ENCODE measurements around the gene CARS2.
A peak's percentile ranks its signal among the peaks of the same experiment; 100 is the strongest.

The CARS2 gene

DNA sequence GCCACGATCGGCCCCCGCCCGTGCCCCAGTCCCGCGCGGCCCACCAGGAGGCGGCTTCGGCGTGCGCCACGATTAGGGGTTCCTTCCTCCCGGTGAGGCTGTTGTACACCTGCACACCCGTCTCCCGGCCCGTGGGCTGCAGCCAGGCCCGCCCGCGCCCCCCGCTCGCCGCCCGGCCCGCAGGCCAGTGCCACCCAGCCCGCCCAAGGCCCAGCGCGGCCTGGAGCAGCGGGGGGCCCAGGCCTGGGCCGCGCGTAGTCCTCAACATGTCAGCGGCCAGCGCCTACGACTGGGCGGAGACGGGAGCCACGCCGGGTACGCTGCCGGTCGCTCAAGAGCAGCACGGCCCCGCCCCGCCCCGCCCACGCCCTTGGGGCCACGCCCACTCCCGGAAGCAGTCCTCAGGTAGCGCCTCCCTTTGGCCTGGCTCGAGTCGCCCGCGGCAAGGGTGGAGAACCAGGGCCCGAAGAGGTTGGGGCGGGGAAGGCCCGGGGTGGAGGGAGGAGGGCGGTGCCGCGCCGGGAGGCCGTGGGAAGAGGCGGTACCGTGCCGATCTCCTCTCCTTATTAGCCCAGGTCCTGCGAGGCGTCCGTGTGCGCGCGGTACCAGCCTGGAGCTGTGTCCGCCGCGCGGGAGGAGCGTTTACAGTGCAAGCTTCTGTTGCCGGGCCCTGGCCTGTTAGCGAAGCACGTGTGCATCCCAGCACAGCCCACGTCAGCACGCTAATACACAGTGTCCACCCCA lies at the start of gene CARS2:
TSS of gene CARS2 (minus strand) at position 291 of the 744 bp plus-strand sequence. CDS start at position 268, 23 bp downstream.
- TF ChIP-seq, protein P1, sequence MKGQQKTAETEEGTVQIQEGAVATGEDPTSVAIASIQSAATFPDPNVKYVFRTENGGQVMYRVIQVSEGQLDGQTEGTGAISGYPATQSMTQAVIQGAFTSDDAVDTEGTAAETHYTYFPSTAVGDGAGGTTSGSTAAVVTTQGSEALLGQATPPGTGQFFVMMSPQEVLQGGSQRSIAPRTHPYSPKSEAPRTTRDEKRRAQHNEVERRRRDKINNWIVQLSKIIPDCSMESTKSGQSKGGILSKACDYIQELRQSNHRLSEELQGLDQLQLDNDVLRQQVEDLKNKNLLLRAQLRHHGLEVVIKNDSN (IDR thresholded peaks at IDR 0.05), result no peak
- no peak for TF ChIP-seq TEAD4 (IDR thresholded peaks at IDR 0.05)
- peak; percentile 90 for TF ChIP-seq EGR1 (IDR thresholded peaks at IDR 0.05)
- TF ChIP-seq EP300 (IDR thresholded peaks at IDR 0.05; ENCODE audit: borderline replicate concordance), result peak; percentile 10; the same call in 1 of the 2 replicates
- no peak for TF ChIP-seq REST (IDR thresholded peaks at IDR 0.05; ENCODE audit: low read depth)
- peak; percentile 68; the same call in 1 of the 2 replicates for TF ChIP-seq TAF1 (IDR thresholded peaks at IDR 0.05; ENCODE audit: low read depth)
- TF ChIP-seq RAD21 (IDR thresholded peaks at IDR 0.05; ENCODE audit: low read depth), result no peak
- TF ChIP-seq CEBPB (IDR thresholded peaks at IDR 0.05), result no peak
- no peak for TF ChIP-seq FOXM1 (IDR thresholded peaks at IDR 0.05; ENCODE audit: borderline replicate concordance, low read depth)
- peak; percentile 25; the same call in 1 of the 2 replicates for TF ChIP-seq TCF12 (IDR thresholded peaks at IDR 0.05; ENCODE audit: low read depth)
- no peak for TF ChIP-seq CREB1 (IDR thresholded peaks at IDR 0.05; ENCODE audit: low read depth)
- TF ChIP-seq, protein P2, sequence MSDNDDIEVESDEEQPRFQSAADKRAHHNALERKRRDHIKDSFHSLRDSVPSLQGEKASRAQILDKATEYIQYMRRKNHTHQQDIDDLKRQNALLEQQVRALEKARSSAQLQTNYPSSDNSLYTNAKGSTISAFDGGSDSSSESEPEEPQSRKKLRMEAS (IDR thresholded peaks at IDR 0.05), result peak; percentile 71
- TF ChIP-seq YY1 (IDR thresholded peaks at IDR 0.05; ENCODE audit: low read depth), result peak; percentile 57
- TF ChIP-seq NFIC (IDR thresholded peaks at IDR 0.05), result no peak
- TF ChIP-seq ZBTB7A (IDR thresholded peaks at IDR 0.05; ENCODE audit: low read depth), result no peak

DNA sequence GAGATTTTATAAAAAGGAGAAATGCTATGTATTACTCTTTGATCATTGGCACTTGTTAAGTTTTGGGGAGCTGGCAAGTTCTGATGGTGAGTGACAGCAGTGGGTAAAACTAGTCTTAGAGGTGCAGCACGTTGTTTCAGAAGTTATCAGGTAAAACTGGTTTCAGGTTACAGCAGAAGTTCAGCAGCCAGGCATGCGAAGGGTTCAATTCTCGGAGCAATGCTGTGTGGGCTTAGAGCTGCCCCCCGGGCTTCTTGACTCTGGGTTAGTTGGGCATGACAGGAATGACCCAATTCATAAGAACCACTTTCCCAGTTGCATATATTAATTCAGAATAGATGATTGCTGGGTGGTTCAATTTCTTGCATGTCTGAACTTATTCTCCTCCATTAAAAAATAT lies 42.4 kb upstream of the CARS2 start:
- TF ChIP-seq, protein P1 (IDR thresholded peaks at IDR 0.05), result no peak
- no peak for TF ChIP-seq CREB1 (IDR thresholded peaks at IDR 0.05; ENCODE audit: low read depth)
- no peak for TF ChIP-seq YY1 (IDR thresholded peaks at IDR 0.05; ENCODE audit: low read depth)
- TF ChIP-seq TAF1 (IDR thresholded peaks at IDR 0.05; ENCODE audit: low read depth), result no peak
- no peak for TF ChIP-seq CEBPB (IDR thresholded peaks at IDR 0.05)
- no peak for TF ChIP-seq REST (IDR thresholded peaks at IDR 0.05; ENCODE audit: low read depth)
- no peak for TF ChIP-seq ZBTB7A (IDR thresholded peaks at IDR 0.05; ENCODE audit: low read depth)
- no peak for TF ChIP-seq TEAD4 (IDR thresholded peaks at IDR 0.05)
- no peak for TF ChIP-seq FOXM1 (IDR thresholded peaks at IDR 0.05; ENCODE audit: borderline replicate concordance, low read depth)
- TF ChIP-seq RAD21 (IDR thresholded peaks at IDR 0.05; ENCODE audit: low read depth), result no peak
- no peak for TF ChIP-seq NFIC (IDR thresholded peaks at IDR 0.05)
- no peak for TF ChIP-seq EP300 (IDR thresholded peaks at IDR 0.05; ENCODE audit: borderline replicate concordance)
- TF ChIP-seq, protein P2 (IDR thresholded peaks at IDR 0.05), result no peak
- TF ChIP-seq TCF12 (IDR thresholded peaks at IDR 0.05; ENCODE audit: low read depth), result no peak
- no peak for TF ChIP-seq EGR1 (IDR thresholded peaks at IDR 0.05)

DNA sequence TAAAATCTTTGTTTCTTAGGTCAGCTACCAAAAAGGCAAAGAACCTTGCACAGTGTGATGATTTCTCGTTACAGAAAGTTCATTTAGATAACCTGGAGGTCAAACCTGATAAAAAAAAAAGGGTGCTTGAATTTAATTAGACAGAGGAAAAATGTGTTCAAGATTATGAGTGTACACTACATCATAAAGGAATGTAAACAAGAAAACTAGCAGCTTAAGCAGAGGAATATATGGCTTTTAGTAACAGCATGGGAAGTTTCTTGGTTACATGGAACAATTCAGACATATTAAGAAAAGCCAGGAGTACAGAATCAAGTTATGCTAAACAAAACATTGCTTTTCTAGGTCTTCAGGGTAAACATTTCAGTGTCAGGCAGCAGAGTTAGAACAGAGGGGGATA lies 40.5 kb upstream of the CARS2 start:
- TF ChIP-seq TEAD4 (IDR thresholded peaks at IDR 0.05) (no peak), CEBPB (IDR thresholded peaks at IDR 0.05) (no peak)

DNA sequence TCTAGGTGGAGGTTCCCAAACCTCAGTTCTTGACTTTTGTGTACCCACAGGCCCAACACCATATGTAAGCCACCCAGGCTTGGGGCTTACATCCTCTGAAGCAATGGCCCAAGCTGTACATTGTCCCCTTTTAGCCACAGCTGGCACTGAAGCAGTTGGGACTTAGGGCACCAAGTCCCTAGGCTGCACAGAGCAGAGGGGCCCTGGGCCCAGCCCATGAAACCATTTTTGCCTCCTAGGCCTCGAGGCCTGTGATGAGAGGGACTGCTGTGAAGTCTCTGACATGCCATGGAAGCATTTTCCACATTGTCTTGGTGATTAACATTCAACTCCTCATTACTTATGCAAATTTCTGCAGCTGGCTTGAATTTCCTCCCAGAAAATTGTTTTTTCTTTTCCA lies 37.8 kb upstream of the CARS2 start:
- TF ChIP-seq TCF12 (IDR thresholded peaks at IDR 0.05; ENCODE audit: low read depth) (no peak), REST (IDR thresholded peaks at IDR 0.05; ENCODE audit: low read depth) (no peak)
- TF ChIP-seq, protein P2 (IDR thresholded peaks at IDR 0.05), result no peak

Measured in Ishikawa (cell line).